ENCODE data around the gene TSPAN3.

- no peak for TF ChIP-seq POLR2A (IDR thresholded peaks at IDR 0.05)
- TF ChIP-seq, protein P1, sequence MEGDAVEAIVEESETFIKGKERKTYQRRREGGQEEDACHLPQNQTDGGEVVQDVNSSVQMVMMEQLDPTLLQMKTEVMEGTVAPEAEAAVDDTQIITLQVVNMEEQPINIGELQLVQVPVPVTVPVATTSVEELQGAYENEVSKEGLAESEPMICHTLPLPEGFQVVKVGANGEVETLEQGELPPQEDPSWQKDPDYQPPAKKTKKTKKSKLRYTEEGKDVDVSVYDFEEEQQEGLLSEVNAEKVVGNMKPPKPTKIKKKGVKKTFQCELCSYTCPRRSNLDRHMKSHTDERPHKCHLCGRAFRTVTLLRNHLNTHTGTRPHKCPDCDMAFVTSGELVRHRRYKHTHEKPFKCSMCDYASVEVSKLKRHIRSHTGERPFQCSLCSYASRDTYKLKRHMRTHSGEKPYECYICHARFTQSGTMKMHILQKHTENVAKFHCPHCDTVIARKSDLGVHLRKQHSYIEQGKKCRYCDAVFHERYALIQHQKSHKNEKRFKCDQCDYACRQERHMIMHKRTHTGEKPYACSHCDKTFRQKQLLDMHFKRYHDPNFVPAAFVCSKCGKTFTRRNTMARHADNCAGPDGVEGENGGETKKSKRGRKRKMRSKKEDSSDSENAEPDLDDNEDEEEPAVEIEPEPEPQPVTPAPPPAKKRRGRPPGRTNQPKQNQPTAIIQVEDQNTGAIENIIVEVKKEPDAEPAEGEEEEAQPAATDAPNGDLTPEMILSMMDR (IDR thresholded peaks at IDR 0.05 in 4 of 5, conservative IDR thresholded peaks at IDR 0.05 in 1 of 5): no peak
These were observed 76.4 kb downstream of the TSPAN3 start for GRCh38 chr15:76994496-76994895.

Measured in gastrocnemius medialis (tissue), 4 donors.